ENCODE results near the gene PLEKHG2. TPM values are rescaled to one million over a fixed set of nuclear protein-coding genes. Genes with fewer than 3 reads are reported as not detected.

PLEKHG2 gene
- total and polyA plus RNA-seq, 9 of the 15 experiments (the other 6 are each of a cell fraction or from before 2014, with no cell fraction given) = 0.98 to 45.7 (median 9.8) TPM

DNA sequence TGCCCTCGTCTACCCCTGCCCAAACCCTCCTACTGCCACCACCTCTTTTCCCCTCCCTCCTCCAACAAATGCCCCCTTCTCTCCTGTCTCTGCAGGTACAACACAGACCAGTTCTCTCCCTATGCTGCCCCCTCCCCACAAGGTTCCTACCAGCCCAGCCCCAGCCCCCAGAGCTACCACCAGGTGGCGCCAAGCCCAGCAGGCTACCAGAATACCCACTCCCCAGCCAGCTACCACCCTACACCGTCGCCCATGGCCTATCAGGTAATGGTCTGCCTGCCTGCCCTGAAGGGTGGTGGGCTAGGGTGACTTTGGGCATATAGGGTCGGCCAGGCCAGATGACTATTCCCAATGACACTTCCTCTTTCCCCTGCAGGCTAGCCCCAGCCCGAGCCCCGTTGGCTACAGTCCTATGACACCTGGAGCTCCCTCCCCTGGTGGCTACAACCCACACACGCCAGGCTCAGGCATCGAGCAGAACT is 61.7 kb downstream of the PLEKHG2 start (continued):
- TF ChIP-seq, protein P1, sequence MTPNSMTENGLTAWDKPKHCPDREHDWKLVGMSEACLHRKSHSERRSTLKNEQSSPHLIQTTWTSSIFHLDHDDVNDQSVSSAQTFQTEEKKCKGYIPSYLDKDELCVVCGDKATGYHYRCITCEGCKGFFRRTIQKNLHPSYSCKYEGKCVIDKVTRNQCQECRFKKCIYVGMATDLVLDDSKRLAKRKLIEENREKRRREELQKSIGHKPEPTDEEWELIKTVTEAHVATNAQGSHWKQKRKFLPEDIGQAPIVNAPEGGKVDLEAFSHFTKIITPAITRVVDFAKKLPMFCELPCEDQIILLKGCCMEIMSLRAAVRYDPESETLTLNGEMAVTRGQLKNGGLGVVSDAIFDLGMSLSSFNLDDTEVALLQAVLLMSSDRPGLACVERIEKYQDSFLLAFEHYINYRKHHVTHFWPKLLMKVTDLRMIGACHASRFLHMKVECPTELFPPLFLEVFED (CRISPR knock-in tag; conservative IDR thresholded peaks at IDR 0.05) = 0 out of 2 replicates have a peak, but pooled peaks have one; percentile 52
- TF ChIP-seq RBM17 (IDR thresholded peaks at IDR 0.05; ENCODE audit: borderline replicate concordance, low read depth, low read length) = no peak
- TF ChIP-seq, protein P2, sequence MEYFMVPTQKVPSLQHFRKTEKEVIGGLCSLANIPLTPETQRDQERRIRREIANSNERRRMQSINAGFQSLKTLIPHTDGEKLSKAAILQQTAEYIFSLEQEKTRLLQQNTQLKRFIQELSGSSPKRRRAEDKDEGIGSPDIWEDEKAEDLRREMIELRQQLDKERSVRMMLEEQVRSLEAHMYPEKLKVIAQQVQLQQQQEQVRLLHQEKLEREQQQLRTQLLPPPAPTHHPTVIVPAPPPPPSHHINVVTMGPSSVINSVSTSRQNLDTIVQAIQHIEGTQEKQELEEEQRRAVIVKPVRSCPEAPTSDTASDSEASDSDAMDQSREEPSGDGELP (CRISPR knock-in tag; IDR thresholded peaks at IDR 0.05; ENCODE audit: borderline replicate concordance) = 0 out of 2 replicates have a peak, but pooled peaks have one; percentile 27

DNA sequence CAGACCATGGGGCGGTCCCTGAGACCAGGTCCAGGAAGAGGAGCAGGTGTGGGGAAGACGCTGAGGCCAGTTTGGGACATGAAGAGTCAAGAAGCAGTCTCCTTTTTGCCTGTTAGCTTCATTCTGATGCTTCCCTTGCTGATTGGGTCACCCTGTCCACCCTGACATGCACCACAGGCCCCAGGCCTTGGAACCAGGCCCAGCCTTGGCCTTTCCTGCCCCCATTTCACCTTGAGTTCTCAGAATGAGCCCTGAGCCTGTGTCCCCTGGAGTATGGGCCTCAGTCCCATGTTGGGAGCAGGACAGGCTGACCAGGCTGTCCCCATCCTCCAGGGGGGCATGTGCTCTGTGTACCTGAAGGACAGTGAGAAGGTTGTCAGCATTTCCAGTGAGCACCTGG is 63.3 kb downstream of the PLEKHG2 start:
- Histone ChIP-seq H3K9me3 (replicated peaks; ENCODE audit: control insufficient read depth, insufficient read depth, low read depth, low read length) (no peaks in the 10 kb centered on the region), H3K4me1 (replicated peaks in 1 of 2; ENCODE audit: control insufficient read depth in 2 of 2, insufficient read depth in 2 of 2, low read length in 2 of 2) (peaks cover 14 to 16% of the 10 kb centered on the region in 2 experiments; a peak in 4 of 5 replicates), H3K27ac (ENCODE audit: extremely low read depth, low read depth, low read length) (no peak overlapping the region), H2AFZ (ENCODE audit: low read depth, low read length) (no peak overlapping the region), H3K9ac (ENCODE audit: insufficient read depth in 1 of 2, low read depth in 2 of 2, low read length in 2 of 2) (peak overlapping the region in 1 of 2 experiments; percentile 24; a peak in 1 of 4 replicates), H3K4me2 (ENCODE audit: insufficient read depth, low read length) (no peak overlapping the region), H3K79me2 (ENCODE audit: control insufficient read depth, insufficient read depth, low read length) (peaks cover 1% of the 10 kb centered on the region), H4K20me1 (replicated peaks; ENCODE audit: control insufficient read depth, insufficient read depth, low read length) (no peaks in the 10 kb centered on the region; the same call in 1 of the 2 replicates), H3K9me1 (ENCODE audit: control insufficient read depth, insufficient read depth, low read length) (no peaks in the 10 kb centered on the region), H3K36me3 (ENCODE audit: control insufficient read depth, insufficient read depth, low read length) (peaks cover 61% of the 10 kb centered on the region), H3K4me3 (no peak overlapping the region), H3K27me3 (ENCODE audit: control insufficient read depth in 2 of 2, insufficient read depth in 2 of 2, low read length in 2 of 2) (no peaks in the 10 kb centered on the region)
- intact Hi-C loops (cut with micrococcal nuclease) (loop anchor here (2.0 kb wide), 1 partner anchor 57 kb away; the partner anchor contains the start of gene EID2B), in situ Hi-C loops (cut with MboI) (no loop called here)
- ATAC-seq (no peak), FAIRE-seq (no peak), DNase-seq (ENCODE audit: extremely low read depth in 1 of 4, low spot score in 3 of 4) (no peak)
- 100% methylated on average over 1 of the region's 2 CpGs for WGBS (ENCODE audit: insufficient coverage, low coverage, missing lambda C conversion rate)
- ChIA-PET POLR2A (interaction anchor here (0.6 to 1.3 kb wide), 3 partner anchors 22 to 372 kb away, joined by 3 read pairs; partner anchors contain the start of gene RPS16), CTCF (ENCODE audit: low intra/inter-chr PET ratio) (no interaction called here)
- TF ChIP-seq, protein P3, sequence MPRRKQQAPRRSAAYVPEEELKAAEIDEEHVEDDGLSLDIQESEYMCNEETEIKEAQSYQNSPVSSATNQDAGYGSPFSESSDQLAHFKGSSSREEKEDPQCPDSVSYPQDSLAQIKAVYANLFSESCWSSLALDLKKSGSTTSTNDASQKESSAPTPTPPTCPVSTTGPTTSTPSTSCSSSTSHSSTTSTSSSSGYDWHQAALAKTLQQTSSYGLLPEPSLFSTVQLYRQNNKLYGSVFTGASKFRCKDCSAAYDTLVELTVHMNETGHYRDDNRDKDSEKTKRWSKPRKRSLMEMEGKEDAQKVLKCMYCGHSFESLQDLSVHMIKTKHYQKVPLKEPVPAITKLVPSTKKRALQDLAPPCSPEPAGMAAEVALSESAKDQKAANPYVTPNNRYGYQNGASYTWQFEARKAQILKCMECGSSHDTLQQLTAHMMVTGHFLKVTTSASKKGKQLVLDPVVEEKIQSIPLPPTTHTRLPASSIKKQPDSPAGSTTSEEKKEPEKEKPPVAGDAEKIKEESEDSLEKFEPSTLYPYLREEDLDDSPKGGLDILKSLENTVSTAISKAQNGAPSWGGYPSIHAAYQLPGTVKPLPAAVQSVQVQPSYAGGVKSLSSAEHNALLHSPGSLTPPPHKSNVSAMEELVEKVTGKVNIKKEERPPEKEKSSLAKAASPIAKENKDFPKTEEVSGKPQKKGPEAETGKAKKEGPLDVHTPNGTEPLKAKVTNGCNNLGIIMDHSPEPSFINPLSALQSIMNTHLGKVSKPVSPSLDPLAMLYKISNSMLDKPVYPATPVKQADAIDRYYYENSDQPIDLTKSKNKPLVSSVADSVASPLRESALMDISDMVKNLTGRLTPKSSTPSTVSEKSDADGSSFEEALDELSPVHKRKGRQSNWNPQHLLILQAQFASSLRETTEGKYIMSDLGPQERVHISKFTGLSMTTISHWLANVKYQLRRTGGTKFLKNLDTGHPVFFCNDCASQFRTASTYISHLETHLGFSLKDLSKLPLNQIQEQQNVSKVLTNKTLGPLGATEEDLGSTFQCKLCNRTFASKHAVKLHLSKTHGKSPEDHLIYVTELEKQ (CRISPR knock-in tag; IDR thresholded peaks at IDR 0.05) = no peak
- TF ChIP-seq TCF7 (IDR thresholded peaks at IDR 0.05; ENCODE audit: borderline replicate concordance) = no peak
- no TSS peak for BruUV-seq (replicated peaks)
